Cerebellar cortex (tissue), 1 donor: Measurements from ENCODE around the gene GOT1.
A peak's percentile ranks its signal among the peaks of the same experiment; 100 is the strongest.

ENCODE experiments used
- DNase-seq: peaks from one replicate; pipeline ENCODE4 v3.0.0-alpha.2; 2015; ENCODE audit warnings: low spot score

The GOT1 gene

DNA sequence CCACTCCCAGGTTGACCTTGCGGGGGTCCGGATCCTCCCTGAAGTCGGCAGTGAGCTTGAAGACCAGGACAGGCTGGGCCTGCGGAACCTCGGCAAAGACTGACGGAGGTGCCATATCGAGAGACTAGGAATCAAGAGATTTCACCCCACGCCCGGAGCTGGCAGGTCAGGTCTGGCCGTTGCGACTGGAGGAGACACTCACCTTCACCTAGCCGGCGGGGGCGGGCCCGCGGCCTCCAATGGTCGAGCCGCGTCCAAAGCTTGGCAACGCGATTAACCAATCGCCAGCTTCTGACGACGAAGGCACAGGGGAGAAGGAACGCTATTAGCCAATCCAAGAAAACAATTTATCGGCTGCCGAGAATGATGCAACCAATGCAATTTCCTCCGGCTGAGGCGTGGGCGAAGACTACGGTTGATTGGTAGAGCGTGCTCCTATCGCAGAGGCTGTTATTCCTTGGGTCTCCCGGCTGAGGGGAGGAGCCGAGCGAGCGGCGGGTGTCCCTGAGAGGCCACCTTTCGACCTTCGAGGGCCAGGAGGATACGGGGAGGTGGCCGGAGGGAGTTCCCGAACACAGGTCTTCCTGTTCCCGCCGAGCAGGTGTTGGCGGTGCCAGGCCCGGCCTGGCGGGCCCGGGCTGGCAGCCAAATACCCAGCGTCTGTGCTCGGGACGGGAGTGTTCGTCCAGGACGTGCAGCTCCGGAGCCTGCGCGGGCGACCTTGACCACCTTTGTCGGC, at the start of gene GOT1:
TSS of gene GOT1 (minus strand) at position 174 of the 739 bp plus-strand sequence. CDS start at position 115, 59 bp downstream.
- DNase-seq, result peak; percentile 100

DNA sequence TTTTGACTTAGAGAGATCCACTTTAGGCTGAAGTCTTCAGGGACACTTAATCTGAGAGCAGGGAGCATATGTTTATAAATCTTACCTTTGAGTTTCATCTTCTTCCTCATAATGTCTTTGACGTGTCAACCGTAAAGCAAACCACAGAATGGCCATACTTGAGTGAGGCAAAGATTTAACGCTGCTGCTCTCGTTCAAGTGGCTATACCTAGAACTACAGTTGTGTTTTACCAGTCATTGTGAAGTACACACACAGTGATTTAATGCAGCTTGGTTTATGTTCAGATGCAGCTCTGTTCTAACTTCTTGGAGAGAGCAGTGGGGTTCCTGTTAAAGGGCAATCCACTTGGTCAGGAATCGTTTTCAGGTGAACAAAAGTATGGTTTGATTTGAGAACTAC, 39.9 kb upstream of the GOT1 start:
- no peak for DNase-seq

DNA sequence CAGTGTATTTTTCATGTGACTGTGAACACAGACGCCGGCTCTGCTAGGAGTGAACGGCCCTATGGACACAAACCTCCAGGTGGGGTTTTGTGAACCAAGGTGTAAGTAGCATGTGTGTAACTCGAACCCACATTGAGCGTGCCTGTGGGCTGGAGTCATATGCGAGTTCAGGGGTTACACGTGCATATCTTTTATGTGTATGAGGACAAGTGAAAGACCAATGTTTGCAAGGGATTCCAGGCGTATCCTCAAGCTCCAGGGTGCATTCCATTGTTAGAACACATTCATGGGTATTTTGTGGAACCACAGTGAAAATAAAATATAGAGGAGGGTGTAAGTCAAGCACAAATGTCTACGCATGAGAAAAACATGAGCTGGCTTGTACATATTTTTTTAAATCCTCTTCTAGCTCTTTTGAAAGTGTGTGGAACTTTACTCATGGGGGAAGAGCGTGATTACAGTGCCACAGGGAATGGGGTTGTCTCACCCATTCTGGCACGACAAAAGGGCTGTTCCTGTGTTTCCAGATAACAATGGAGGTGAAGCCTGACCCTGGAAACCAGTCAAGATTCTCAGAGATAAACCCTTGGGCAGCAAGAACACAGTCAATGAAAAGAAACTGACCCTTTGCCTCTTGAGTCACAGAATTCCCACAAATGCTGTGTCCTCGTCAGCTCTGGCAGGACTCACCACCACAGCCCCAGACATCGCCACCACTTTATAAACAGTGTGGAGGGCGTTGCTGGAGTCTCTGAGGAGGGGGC, 37.0 kb upstream of the GOT1 start:
- DNase-seq, result no peak

DNA sequence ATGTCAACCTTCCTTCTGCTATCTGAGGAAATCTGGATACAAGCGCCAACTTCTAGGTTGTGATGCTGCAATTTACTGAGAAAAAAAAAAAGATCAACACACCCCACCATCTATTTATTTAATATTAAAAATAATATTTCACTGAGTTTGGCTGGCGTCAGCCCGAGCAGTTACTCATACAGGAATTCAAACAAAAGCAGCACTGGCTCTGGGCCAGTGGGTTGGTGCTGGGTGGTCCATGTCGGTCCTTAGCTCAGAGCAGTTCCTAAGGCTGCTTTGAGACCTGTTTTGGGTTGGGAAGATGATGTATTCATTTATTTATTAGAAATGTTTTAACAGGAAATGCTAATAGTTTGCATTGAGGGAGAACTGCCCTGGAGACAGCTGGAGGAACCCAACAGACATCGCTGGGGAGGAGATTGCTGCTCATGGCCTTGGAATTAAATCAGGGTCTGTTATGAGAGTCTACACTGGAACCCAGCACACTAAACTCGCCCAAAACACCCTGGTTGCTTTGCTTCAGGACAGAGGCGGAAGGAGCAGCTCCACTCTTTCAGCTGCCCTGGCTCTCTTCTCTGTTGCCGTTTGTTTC, 36.3 kb upstream of the GOT1 start:
- no peak for DNase-seq

DNA sequence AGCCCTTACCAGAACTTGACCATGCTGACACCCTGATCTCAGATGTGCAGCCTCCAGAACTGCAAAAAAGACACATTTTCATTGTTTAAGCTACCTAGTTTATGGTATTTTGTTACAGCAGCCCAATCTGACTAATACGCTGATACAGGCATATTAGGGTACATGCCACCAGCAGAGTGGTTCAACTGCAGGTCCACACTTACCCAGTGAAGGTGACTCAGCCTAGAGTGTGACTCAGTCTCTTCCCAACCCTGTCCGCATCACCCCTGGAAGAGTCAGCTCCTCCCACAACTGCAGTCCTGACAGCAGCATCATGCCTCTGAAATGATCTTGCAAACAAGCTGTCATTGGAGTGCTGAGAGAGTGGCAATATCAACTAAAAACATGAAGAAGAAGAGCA, 30.8 kb upstream of the GOT1 start:
- DNase-seq, result no peak

DNA sequence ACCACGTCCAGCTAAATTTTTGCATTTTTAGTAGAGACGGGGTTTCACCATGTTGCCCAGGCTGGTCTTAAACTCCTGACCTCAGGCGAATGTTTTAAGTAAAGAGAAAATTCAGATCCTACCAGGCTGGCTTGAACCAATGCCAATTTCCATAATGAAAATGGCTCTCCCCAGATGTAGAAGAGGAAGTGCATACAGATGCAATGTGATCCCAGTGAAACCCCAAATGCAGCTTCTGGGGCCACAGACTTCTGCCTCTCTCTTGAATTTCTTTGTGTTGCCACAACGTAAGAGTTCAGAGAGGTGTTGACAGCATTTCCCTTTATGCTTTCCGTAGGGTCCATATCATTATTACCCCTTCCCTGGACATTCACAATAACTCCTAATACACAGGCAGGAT, 29.6 kb upstream of the GOT1 start:
- DNase-seq, result no peak

DNA sequence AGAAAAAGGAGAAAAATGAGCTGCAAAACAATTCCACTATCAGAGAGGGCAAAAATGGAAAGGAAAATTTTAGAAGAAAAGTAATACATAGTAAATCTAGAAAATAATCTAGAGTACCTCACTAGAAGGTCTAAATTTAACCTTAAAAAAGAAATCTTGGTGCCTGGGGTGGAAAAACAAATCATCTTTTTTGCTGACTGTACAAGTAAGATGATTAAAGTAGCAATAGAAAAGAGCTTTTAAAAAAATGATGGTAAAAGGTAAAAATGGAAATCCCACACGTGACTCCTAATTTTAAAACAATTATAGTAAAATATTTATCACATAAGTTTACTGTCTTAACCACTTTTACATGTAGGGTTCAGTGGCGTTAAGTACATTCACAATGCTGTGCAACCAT, 28.8 kb upstream of the GOT1 start:
- DNase-seq, result no peak

DNA sequence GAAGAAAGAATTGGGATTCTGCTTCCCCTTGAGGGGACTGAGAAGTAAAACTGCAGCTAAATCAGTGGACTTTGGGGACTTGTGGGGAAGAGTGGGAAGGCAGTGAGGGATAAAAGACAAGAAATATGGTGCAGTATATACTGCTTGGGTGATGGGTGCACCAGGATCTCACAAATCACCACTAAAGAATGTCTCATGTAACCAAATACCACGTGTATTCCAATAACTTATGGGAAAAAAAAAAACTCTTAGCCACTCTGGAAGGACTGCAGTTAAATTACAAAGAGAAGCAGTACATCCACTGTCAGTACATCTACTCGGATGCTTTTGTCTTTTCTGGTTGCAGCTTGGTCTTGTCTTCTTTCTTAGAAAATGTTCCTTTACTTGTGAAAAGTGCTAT, 27.4 kb upstream of the GOT1 start:
- DNase-seq, result no peak

DNA sequence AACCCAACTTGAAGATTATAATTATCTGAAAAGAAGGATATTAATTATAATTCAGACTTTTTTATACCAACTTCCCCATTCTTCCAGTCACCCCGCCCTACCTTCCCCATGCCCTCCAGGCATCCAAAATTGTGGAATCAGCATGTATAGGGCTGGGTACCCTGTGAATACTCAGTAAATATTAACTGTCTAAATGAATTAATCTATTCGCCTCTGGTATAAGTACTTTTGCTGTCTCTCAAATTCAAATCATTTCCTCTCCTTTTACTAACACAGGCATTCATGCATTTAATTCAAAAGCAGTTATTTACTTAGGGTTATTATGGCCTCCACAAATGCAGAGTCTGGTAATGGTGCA, 26.5 kb upstream of the GOT1 start:
- DNase-seq, result no peak

DNA sequence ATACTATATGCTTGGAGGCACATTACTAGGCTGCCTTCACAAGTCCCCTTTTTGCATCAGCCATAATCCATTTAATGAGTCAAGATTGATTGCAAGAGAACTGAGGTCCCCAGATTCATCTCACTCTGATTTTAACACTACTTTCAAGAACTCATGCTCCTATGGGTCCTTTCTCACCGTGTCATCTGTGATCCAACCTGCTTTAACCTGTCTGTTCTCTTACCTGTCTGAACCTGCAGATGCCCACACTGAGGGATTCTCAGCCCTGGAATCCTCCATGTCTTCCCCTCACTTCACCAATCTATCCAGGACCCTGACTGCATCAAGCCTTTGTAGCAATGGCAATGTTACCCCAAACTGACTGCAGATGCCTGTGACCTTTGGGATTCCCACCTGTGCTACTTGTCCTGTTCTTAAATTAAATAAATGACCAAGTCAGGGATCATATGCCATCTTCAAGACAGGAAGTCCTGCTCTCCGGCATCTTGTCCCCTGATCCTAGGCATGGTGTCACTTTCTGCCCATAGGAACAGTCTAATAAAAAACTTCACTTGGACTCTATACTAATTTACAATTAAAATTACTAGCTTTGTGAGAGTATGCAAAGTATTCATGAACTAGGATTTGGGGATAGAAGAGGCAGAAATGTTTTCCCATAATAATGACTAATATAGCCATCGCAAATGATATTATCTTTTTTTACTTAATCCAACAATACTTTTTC, 25.9 kb upstream of the GOT1 start:
- DNase-seq, result no peak

DNA sequence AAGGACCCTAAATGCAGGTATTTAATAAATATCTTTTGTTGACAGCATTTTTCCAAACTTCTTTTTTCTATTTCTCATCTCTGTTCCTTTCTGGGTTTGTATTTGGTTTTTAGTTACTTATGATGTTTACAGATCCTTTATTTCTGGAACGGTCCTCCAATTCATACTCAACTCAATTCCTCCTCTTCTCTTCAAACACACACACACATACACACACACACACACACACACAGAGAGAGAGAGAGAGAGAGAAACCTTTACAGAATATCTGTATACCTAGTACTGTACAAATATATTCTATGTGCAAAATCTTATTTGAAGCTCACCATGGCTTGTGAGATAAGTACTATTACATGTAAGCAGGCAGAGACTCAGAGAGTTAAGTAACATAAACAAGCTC, 21.6 kb upstream of the GOT1 start:
- DNase-seq, result no peak

DNA sequence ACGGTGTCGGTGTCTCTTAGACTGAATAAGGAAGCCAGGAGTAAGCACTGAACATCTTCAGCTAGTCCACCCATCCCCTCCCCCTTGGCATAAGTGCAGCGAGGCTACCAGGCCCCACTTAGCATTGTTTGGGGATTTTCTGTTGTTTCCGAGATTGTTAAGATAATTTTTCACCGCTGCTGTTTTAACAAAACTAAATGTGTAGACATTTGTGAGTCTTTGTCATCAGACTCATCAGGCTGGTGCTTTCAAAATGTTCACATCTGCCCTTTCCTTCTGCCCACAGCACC, 21.0 kb upstream of the GOT1 start:
- no peak for DNase-seq

DNA sequence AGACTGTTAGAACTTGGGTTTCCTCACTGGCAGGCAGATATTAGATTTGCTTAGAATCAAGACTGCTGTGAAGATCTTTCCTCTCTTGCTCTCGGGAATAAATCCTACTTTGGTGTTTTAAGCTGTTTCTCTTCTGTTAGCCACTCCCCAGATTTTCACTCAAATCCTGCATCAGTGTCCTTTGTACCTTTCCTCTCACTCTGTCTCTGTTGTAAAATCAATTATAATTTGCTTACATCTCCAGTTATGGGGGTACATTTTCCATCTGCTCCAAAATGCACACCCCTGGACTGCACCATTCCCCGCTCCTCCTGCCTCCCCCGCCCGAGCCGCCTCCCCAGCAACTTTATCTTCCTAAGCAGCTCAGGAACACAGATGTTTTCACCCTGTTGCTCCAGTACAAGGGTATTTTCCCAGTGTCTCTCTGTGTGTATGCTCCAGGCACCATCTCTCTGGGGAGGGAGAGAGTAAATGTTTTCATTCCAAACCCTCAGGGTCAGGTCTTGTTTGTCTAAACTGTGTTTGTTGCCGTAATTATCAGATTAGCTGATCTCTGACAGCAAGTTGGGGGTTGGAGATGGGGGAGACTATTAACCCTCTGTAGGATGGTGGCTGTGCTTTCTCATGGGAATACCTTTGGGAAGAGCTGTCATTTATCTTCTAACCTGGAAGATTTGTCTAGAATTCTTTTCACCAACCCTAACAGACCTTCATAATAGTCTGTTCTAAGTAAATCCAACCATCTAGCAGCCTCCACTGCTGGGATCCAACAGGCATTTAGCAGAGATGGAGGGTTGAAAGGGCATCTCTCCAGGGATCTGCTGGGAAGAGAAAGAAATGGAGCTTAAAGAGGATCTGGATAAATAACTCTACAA, 20.4 kb upstream of the GOT1 start:
- no peak for DNase-seq

DNA sequence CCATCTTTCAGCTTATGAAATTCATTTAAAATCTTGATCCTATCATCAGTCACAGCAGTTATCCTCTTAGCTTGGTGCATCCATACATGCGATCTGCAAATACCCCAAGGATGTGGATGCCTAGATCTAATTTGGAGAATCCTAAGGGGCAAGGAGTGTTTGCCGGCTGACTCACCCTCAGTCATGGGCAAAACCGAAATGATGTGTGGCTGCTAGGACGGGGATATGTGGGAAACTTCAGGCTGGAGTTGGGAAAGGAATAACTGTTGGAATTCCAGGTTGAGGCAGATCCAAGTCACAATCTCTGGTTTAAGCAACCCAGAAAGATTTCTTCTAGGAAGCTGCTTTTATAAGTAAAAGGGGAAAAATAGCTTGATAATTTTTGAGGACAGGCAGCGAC, 19.7 kb upstream of the GOT1 start:
- no peak for DNase-seq

DNA sequence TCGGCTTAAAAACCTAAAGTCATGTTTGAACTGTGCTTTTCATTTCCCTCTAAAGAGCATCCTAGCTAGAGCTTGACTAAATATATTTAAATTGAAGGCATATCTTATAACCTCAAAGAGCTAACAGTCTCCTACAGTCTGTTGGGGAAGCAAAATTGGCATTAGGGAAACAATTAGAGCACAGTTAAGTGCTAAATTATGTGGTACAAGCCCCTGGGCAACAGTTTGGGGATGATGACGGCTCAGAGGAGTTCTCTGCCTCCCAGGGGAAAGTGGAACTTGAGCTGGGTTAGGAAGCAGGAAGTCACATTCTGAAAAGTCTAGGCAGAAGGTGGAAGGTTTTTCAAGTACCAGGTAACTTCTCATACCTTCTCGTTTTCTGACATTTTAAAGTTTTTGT, 18.6 kb upstream of the GOT1 start:
- no peak for DNase-seq

DNA sequence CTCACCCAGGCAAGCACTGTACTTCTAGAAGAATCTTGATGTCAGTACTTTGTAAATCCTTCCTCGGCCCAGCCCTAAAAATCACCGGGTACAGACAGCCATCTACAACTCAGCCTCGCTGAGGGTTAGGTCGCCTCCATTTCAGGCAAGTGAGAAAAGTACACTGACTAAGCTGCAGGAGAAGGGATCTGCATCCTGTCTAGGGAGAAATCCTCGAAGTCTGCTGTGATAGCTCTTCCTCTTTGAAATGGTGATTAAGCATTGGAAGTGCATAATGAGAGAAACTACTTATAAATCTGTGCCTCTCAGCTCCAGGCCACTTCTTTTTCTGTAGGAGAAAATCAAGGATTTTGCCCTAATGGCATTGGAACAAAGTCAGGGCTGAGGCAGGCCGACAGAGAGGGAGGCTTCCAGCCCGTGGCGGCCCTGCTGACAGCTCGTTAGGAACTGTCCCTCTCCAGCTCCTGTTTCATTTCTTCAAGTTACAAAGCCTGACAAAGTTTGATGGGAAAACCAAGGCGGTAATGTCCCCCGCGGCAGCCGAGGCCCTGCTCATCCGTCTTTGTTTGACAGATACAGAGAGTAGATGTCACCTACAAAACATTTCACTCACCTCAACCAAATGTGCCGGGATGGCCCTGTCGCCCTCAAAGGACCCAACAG, 14.1 kb upstream of the GOT1 start:
- DNase-seq, result no peak

DNA sequence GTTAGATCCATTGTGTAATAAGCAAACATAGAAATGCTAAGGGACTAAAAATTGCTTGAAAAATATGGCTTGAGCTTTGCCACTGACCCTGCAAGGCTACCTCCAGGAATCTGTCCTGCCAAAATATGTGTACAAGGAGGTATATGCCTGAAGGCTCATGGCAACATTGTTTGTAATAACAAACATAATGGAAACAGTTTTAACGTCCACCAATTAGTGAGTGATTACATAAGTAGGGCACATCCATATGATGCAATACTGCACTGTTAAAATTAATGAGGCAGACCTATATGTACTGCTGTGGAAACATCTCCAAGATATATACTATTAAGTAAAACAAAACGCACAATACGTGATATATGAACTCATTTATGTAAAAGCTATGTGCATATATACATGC, 13.1 kb upstream of the GOT1 start:
- no peak for DNase-seq

DNA sequence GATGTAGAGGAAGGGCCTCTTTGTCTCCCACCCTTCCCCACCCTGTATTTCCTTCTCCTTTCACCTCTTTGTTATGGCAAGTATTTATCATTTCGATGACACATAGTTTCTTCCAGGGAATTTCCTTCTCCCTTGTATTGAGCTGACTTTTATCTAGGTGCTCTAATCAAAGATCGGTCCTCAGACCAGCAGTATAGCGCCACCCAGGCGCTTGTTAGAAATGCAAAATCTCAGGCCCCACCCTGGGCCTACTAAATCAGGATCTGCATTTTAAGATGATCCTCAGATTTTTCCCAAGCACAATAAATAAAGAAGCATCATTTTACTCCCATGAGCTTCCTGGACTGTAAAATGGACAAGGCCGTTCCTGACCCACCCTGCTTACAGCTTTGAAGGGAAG, 12.0 kb upstream of the GOT1 start:
- no peak for DNase-seq

DNA sequence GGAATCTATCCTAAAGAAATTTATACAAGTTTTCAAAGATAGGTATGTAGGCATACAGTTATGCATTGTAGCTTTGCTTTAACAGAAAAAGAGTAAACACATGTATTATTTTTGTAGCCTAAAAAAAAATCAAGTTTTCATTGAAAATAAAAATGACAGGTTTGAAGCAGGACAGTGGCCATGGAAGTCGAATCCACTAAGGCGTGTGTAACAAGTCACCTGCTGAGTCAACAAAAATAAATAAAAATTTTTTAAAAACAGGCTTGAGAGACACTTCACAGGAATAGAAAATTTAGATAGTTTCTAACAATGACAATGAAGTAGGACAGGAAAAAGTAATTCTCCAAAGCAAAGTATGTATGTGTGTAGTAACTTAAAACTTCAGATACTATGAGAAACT, 8.5 kb upstream of the GOT1 start:
- DNase-seq, result no peak

DNA sequence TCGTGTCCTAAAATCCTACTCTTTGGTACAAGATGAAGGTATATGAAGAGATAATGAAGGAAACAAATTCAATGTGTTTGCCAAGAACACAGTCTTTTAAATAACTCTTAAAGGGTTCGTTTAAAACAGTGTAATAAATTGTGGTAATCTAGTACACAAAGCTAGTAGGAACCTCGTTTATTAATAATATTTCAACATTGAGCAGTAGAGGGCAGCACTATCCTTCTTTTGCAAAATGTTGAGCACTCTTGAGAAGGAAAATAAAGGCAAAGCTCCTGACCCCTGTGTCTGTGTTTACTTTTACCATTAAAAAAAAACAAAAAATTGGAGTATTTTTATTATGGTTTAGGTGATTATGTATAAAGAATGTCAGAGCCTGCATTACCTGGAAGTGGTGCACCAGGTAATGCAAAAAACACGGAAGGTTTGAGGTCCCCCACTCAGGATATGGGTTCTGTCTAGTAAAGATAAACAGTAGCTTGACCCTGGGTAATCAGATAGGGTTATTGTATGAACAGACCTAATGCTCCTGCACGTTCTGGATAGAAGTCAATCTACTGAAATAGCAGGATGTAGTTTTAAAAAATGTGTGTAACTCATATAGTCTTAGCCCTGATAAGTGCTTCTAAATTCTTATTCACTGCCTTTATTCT, 5.7 kb upstream of the GOT1 start:
- DNase-seq, result peak; percentile 88
